Vein endothelial cell (primary cell): ENCODE data around the gene CSRNP2. TPM values are rescaled to one million over a fixed set of nuclear protein-coding genes. Genes with fewer than 3 reads are reported as not detected.

ENCODE experiments used
- small RNA-seq: library from RNA; depleted of rRNA; stranded (forward); fragments of <200 nt; gene quantifications from one replicate; pipeline ENCODE3, GENCODE V24; 2012
- total RNA-seq: library from RNA; depleted of rRNA; stranded (reverse); fragments of >200 nt; gene quantifications from 2 replicates; pipeline ENCODE4 v1.2.3, GENCODE V29; 2012

Gene CSRNP2
- 34.0 and 34.3 TPM in 2 replicates for total RNA-seq

GRCh38 chr12:51083126-51083833 is at the start of gene CSRNP2:
TSS of gene CSRNP2 (minus strand) at chr12:51083596. CDS start at chr12:51076561, 7,035 bp downstream.

GRCh38 chr12:51047655-51048540 is 35.5 kb downstream of the CSRNP2 start, which contains the start of gene LETMD1:
TSS of gene LETMD1 (plus strand) at chr12:51048327. CDS start at chr12:51048357, 30 bp downstream.

DNA sequence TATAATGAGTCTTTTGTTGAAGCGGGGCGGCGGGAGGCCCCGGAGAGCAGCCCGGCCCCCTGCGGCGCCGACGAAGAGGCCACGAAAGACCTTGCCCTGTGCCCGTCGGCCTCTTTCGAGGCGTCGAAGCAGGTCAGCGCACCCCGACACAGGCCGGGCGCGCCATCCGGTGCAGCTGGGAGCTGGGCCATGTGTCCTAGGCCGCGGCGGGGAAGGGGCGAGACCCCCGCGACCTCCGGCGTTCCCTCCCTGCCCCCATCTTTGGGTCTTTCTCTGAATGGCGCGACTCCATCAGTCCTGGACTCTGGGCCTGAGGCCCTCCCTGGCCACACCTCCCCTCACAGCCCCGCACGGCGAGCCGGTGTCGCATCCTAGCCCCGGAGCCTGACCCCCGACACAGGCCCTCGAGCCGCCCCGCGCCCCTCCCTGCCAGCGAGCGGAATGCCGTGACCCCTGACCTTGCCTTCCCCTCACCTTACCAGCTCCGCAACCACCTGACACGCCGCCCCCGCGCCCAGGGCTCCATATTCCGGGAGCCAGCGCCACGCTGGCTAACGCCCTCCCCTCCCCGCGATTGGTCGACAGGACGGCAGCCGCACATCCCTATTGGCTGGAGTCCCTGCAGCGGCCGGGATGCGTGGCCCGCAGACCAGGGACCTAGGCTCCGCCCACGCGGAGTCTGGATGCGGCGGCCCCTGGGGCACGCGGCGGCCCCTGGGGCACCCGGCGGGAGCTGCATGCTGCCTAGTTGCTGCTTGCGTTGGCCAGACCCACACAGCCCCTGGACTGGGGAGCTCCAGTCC is 57.4 kb downstream of the CSRNP2 start, which contains the start of gene SLC11A2:
Gene SLC11A2, minus strand, starts transcription at position 549 of the 803 bp plus-strand sequence. CDS start 15,656 bp downstream, outside the sequence.

Small RNA genes within 50 kb of the gene (small RNA-seq; reads per million reads assigned to genes)
- gene RNU6-1273P (not detected), gene RNU6-87P (not detected)

Other genes starting within 250 kb of the CSRNP2 start
- gene TMPRSS12, start 240.7 kb downstream of the CSRNP2 start, total RNA-seq: not detected in 2 replicates
- gene HIGD1C, start 131.1 kb downstream of the CSRNP2 start, total RNA-seq: not detected in 2 replicates
- 39.5 and 41.8 TPM in 2 replicates for gene SLC11A2, start 57.2 kb downstream of the CSRNP2 start, total RNA-seq
- gene LETMD1, start 35.3 kb downstream of the CSRNP2 start, total RNA-seq: 32.6 and 43.8 TPM in 2 replicates
- 6.5 and 10.1 TPM in 2 replicates for gene TFCP2, start 89.5 kb upstream of the CSRNP2 start, total RNA-seq
- gene POU6F1, start 134.5 kb upstream of the CSRNP2 start, total RNA-seq: 2.9 and 5.6 TPM in 2 replicates
- gene DAZAP2, start 155.2 kb upstream of the CSRNP2 start, total RNA-seq: 198 and 222 TPM in 2 replicates
- 13.4 and 18.6 TPM in 2 replicates for gene SMAGP, start 186.8 kb upstream of the CSRNP2 start, total RNA-seq
- gene BIN2, start 240.6 kb upstream of the CSRNP2 start, total RNA-seq: not detected in 2 replicates